Measurements from ENCODE around the gene WT1.

DNA sequence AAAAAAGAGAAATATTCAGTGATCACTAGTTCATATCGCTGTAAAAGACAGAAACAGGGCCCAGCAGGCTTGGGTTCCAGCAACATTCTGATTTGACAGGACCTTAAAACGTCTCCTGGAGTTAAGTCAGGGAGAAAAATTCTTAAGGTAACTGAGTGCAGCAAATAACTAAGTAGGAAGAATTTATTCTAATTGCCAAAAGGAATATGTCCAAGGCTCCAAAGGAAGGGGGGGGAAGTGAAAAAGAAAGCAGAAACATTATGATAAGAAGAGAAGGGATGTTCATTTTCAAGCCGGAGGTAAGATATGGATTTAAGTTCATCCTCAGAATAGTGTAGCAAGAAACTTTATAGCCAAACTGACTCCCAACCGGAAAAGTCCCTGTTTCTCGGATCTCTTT, 90.4 kb downstream of the WT1 start:
- TF ChIP-seq, protein P1, sequence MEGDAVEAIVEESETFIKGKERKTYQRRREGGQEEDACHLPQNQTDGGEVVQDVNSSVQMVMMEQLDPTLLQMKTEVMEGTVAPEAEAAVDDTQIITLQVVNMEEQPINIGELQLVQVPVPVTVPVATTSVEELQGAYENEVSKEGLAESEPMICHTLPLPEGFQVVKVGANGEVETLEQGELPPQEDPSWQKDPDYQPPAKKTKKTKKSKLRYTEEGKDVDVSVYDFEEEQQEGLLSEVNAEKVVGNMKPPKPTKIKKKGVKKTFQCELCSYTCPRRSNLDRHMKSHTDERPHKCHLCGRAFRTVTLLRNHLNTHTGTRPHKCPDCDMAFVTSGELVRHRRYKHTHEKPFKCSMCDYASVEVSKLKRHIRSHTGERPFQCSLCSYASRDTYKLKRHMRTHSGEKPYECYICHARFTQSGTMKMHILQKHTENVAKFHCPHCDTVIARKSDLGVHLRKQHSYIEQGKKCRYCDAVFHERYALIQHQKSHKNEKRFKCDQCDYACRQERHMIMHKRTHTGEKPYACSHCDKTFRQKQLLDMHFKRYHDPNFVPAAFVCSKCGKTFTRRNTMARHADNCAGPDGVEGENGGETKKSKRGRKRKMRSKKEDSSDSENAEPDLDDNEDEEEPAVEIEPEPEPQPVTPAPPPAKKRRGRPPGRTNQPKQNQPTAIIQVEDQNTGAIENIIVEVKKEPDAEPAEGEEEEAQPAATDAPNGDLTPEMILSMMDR (IDR thresholded peaks at IDR 0.05): no peak
- no peak for TF ChIP-seq KAT7 (CRISPR knock-in tag; IDR thresholded peaks at IDR 0.05; ENCODE audit: borderline replicate concordance)
- TF ChIP-seq, protein P2, sequence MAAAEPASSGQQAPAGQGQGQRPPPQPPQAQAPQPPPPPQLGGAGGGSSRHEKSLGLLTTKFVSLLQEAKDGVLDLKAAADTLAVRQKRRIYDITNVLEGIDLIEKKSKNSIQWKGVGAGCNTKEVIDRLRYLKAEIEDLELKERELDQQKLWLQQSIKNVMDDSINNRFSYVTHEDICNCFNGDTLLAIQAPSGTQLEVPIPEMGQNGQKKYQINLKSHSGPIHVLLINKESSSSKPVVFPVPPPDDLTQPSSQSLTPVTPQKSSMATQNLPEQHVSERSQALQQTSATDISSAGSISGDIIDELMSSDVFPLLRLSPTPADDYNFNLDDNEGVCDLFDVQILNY (CRISPR knock-in tag; IDR thresholded peaks at IDR 0.05): no peak
